Thyroid gland (tissue), 4 donors: ENCODE data around the gene ITM2C.

ENCODE experiments used
- POLR2A ChIP-seq, 2 donors: fragments of 450-650 bp; IDR thresholded peaks; one replicate each; pipeline ENCODE4 v1.6.1; 2017; ENCODE audit warnings: antibody characterized with exemption in 2 of 2, mild to moderate bottlenecking in 2 of 2, moderate library complexity in 1 of 2
- TF ChIP-seq, protein P1 (sequence below), 6 experiments: fragments of 200-600 bp in 3 of 6; fragments of 450-650 bp in 3 of 6; sonication (generic) in 3 of 6; IDR thresholded peaks; one replicate each; pipeline ENCODE4 v1.5.1; 2016 to 2019; ENCODE audit warnings: antibody characterized with exemption in 6 of 6, mild to moderate bottlenecking in 2 of 6, inconsistent platforms in 1 of 6, moderate library complexity in 1 of 6

- TF ChIP-seq, protein P1, sequence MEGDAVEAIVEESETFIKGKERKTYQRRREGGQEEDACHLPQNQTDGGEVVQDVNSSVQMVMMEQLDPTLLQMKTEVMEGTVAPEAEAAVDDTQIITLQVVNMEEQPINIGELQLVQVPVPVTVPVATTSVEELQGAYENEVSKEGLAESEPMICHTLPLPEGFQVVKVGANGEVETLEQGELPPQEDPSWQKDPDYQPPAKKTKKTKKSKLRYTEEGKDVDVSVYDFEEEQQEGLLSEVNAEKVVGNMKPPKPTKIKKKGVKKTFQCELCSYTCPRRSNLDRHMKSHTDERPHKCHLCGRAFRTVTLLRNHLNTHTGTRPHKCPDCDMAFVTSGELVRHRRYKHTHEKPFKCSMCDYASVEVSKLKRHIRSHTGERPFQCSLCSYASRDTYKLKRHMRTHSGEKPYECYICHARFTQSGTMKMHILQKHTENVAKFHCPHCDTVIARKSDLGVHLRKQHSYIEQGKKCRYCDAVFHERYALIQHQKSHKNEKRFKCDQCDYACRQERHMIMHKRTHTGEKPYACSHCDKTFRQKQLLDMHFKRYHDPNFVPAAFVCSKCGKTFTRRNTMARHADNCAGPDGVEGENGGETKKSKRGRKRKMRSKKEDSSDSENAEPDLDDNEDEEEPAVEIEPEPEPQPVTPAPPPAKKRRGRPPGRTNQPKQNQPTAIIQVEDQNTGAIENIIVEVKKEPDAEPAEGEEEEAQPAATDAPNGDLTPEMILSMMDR (IDR thresholded peaks at IDR 0.05) = no peak
- no peak for TF ChIP-seq POLR2A (IDR thresholded peaks at IDR 0.05)
Measured at GRCh38 chr2:230925879-230926765, 61.4 kb downstream of the ITM2C start.
